Skin epidermis (tissue), 12 donors: ENCODE data around the gene PHF12.
A peak's percentile ranks its signal among the peaks of the same experiment; 100 is the strongest.

ENCODE experiments used
- H3K27ac ChIP-seq, 21 experiments: fragments of 200-600 bp; sonication (generic) in 11 of 21; one replicate each; pipeline ENCODE4 v1.5.0; 2020; ENCODE audit warnings: mild to moderate bottlenecking in 3 of 21, inconsistent platforms in 2 of 21, moderate library complexity in 2 of 21
- H3K4me3 ChIP-seq, 7 experiments: fragments of 200-600 bp; sonication (generic) in 2 of 7; one replicate each; pipeline ENCODE4 v1.5.0; 2020; ENCODE audit warnings: inconsistent platforms in 2 of 7, mild to moderate bottlenecking in 2 of 7, moderate library complexity in 1 of 7

Gene PHF12

GRCh38 chr17:28875848-28876550 is 75.3 kb downstream of the PHF12 start:
- no peak overlapping the region for H3K27ac ChIP-seq
- H3K4me3 ChIP-seq = no peak overlapping the region

- no peak overlapping the region for H3K27ac ChIP-seq
- H3K4me3 ChIP-seq = no peak overlapping the region
These were observed 76.6 kb downstream of the PHF12 start for GRCh38 chr17:28874750-28875149.

DNA sequence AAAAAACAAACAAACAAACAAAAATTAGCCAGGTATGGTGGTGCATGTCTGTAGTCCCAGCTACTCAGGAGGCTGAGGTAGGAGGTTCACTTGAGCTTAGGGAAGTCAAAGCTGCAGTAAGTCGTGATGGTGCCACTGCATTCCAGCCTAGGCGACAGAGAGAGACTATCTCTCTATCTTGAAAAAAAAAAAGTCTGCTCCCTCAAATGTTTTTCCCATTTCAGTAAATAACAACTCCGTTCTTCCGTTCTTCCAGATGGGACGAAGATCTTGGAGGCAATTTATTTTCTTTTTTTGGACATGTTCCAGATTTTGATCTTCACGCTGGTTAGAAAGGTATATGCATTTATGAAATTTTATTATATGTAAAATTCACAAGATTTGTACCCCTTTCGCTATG is 77.5 kb downstream of the PHF12 start:
- H3K4me3 ChIP-seq = no peak overlapping the region
- no peak overlapping the region for H3K27ac ChIP-seq

- H3K27ac ChIP-seq = peak overlapping the region in 7 of 21 experiments; percentile 22 to 70 (median 36)
- H3K4me3 ChIP-seq = no peak overlapping the region
These were observed 80.2 kb downstream of the PHF12 start for GRCh38 chr17:28871056-28871579.

- Histone ChIP-seq H3K4me3 (no peak overlapping the region), H3K27ac (no peak overlapping the region)
These were observed 84.0 kb downstream of the PHF12 start for GRCh38 chr17:28867276-28867675.

- no peak overlapping the region for H3K27ac ChIP-seq
- H3K4me3 ChIP-seq = no peak overlapping the region
These were observed 85.2 kb downstream of the PHF12 start for GRCh38 chr17:28865946-28866752.

GRCh38 chr17:28864991-28865849 is 86.1 kb downstream of the PHF12 start:
- no peak overlapping the region for H3K4me3 ChIP-seq
- H3K27ac ChIP-seq = peak overlapping the region in 1 of 21 experiments; percentile 48

GRCh38 chr17:28863953-28864352 is 87.4 kb downstream of the PHF12 start:
- H3K4me3 ChIP-seq = no peak overlapping the region
- H3K27ac ChIP-seq = no peak overlapping the region

GRCh38 chr17:28862561-28862960 is 88.8 kb downstream of the PHF12 start:
- Histone ChIP-seq H3K4me3 (no peak overlapping the region), H3K27ac (no peak overlapping the region)

DNA sequence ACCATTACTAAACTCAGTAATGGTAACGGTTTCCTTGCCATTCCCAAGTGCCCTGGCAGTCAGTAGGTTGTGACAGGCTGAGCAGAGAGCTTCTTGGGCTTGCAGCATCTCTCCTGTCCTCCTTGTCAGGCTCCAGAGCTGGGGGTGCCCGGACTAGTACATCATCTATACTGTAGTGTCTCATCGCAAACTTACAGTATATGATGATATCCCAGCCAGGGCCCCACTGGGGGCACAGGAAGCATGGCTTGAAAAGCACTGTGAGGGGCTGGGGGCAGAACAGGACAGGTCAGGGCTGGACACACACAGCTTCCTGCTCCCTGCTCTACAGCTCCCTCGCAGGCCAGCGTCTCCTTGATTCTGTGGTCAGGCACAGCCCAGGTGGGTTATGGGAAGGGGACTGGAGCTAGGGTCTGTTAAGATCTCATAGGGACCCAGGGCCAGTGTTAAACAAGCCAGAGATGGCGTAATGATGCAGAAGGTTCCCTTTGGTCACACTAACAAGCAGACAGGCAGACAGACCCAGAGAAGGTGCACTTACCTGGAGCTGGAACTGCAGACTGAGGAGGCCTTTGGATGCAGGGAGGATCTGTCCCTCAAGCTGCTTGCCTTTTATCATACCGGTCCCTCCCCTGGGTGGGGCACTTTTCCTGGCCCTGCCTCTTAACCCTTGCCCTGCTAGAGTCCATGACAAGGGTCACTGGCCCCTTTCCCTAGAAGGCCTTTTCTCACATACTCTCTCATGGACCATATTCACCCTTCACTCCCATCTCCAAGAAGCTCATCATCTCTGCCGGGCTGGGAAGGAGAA is 89.7 kb downstream of the PHF12 start:
- H3K4me3 ChIP-seq = no peak overlapping the region
- no peak overlapping the region for H3K27ac ChIP-seq

GRCh38 chr17:28860363-28860808 is 90.9 kb downstream of the PHF12 start:
- H3K4me3 ChIP-seq = no peak overlapping the region
- no peak overlapping the region for H3K27ac ChIP-seq

- Histone ChIP-seq H3K27ac (no peak overlapping the region), H3K4me3 (no peak overlapping the region)
These were observed 92.4 kb downstream of the PHF12 start for GRCh38 chr17:28858801-28859355.

DNA sequence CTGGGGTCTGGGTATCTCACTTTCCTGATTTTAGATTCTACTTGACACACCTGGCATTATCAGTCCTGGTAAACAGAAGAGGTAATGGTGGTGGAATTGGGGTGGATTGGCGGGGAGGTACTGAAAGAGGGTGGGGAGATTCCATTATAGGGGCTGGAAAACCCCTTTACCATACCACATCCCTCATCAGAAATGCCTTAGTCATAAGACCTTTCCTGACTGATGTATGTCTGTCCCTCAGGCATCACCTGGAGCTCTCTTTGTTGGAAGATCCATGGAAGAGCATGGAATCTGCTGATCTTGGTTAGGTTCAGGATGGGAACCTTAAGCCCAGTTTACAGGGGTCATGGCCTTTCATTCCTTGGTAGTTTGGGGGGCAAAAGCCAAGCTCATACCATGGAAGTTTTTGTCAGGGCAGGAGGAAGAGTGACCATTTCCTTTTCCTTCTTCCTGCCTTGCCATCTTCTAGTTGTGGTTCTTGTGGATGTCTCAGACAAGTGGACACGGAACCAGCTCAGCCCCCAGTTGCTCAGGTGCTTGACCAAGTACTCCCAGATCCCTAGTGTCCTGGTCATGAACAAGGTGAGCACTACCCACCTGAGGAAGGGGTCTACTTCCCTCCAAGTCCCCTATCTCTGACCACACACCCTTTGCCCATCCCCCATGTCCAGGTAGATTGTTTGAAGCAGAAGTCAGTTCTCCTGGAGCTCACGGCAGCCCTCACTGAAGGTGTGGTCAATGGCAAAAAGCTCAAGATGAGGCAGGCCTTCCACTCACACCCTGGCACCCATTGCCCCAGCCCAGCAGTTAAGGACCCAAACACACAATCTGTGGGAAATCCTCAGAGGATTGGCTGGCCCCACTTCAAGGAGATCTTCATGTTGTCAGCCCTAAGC is 93.2 kb downstream of the PHF12 start:
- Histone ChIP-seq H3K4me3 (no peak overlapping the region), H3K27ac (no peak overlapping the region)

GRCh38 chr17:28856028-28856574 is 95.2 kb downstream of the PHF12 start:
- Histone ChIP-seq H3K27ac (no peak overlapping the region), H3K4me3 (no peak overlapping the region)

- peak overlapping the region; percentile 60 to 94 (median 67) for H3K4me3 ChIP-seq
- H3K27ac ChIP-seq = peak overlapping the region; percentile 30 to 91 (median 82)
These were observed 96.0 kb downstream of the PHF12 start for GRCh38 chr17:28855336-28855679.
